Smooth muscle cell of trachea (primary cell): ENCODE measurements around the gene RASSF1. TPM values are rescaled to one million over a fixed set of nuclear protein-coding genes. Genes with fewer than 3 reads are reported as not detected.

ENCODE experiments used
- total RNA-seq: library from RNA; depleted of rRNA; stranded (reverse); fragments of >200 nt; gene quantifications from 2 replicates; pipeline ENCODE4 v1.2.1, GENCODE V29; 2014

Gene RASSF1
- 43.8 and 49.6 TPM in 2 replicates for total RNA-seq

GRCh38 chr3:50340448-50341329, at the start of gene RASSF1:
Gene RASSF1, minus strand, starts transcription at chr3:50340836. Its CDS starts 31 bp downstream, at chr3:50340805.

DNA sequence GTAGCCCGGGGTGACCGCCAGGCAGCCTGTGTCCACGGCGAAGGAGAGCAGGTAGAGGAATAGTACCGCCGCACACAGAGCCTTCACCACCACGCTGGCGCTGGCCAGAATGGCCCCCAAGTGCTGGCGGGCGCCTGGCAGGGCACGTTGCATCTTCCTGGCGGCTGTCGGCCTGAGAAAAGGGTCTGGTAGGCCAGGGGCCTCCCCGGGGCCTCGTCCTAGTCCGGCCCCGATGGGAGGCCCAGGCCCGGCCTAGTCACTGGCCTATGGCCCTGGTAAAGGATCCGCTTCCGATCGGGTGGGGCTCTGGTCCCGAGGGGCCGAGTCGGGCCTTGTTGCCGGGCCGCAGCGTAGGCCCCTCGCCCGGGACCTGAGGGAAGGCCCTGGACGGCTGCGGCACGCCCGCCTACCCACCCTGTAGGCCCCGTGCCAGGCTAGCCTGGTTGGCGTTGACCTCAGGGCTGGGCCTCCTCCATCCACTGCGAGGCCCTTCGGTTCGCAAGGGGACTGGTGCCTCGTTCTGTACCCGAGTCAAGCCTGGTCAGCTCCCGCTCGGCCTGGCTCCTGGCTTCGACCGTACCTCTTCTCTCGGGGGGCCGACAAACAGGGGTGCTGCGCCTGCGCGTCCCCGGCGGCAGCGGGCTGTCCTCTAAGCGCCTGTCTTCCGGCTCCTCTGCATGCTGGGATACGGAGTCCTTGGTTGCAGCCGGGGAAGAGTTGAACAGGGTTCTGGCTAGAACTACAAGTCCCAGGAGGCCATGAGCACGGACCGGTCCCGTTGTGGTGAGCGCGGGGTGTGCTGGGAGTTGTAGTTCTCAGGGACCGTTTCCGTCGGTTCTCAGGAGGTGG, 18.5 kb upstream of the RASSF1 start, which contains the start of gene TMEM115:
TSS of gene TMEM115 (minus strand) at position 611 of the 849 bp plus-strand sequence. CDS start at position 153, 458 bp downstream.

DNA sequence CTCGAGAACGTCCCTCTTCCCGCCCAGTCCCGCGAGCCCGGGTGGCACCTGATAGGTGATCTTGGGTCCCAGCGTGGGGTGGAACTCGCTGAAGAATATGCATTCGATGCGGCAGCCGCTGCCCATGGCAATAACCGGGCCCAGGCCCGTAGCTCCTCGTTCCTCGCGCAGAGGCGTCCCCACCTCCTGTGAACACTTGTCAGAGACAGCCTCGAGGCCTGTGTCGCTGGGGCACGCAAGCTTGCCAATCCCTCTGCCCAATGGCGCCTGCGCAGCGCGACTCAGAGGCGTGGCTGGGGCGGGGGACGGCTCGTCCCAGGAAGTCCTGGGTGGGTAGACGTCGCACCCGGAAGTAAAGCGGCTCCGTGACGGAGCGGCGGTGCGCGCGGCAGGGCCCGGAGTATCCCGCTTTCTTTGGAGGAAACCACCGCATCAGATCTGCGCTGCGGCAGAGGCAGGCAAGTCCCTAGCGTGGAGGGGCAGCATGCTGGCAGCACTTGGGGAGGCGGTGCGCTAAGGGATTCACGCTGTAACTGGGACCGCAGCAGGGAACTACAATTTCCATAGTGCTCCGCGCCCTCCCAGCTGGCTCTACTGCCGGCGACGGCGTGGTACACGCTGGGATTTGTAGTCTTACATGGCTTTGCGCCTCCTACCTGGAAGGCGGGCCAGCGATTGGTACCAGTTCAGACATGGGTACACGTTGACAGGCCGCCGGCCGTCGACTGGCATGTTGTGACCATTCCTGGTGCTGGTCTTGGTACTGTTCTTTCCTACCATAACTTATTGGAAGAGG, 10.1 kb upstream of the RASSF1 start, which contains the start of the genes CYB561D2 and NPRL2:
TSS of gene CYB561D2 (plus strand) at position 336 of the 796 bp plus-strand sequence. CDS start 572 bp downstream, outside the sequence.
TSS of gene NPRL2 (minus strand) at position 249 of the 796 bp plus-strand sequence. CDS start at position 126, 123 bp downstream.

GRCh38 chr3:50345586-50346234, 5.1 kb upstream of the RASSF1 start, which contains the start of gene ZMYND10:
Gene ZMYND10, minus strand, starts transcription at chr3:50345732. Its CDS starts 153 bp downstream, at chr3:50345579.

DNA sequence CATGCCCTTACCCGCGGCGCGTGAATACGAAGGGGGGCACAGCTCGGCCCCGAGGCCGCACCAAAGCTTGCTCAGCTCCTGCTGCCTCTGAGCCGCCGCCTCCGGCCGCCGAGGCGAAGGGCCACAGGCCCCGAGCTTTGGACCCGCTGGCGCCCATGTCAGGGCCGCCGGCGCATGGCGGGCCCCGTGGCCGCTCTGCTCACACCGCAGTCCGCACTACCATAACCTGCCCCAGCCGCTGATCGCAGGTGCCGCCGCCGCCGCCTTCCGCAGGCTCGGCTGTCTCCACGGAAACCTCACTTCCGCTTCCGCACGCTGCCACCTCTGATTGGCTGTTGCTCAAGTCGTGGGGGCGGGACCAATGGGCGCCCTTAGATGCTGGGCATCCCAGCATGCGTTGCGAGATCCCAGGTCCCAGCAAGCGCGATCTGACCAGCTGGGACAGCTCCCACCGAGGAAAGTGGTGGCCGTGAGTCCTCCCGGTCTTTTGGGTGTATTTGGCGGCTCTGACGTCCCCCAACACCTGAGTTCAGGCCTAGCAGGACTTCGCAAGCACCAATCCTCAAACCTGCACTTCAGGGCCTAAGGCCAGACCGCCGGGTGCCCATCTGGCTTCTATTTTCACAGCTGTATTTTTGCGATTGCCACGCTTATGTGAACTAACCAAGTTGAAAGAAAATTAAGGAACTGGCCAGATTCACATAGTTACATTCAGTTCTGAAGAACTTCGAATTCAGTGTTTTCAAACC, 12.5 kb downstream of the RASSF1 start, which contains the start of gene TUSC2:
TSS of gene TUSC2 (minus strand) at position 281 of the 749 bp plus-strand sequence. CDS start at position 157, 124 bp downstream.

DNA sequence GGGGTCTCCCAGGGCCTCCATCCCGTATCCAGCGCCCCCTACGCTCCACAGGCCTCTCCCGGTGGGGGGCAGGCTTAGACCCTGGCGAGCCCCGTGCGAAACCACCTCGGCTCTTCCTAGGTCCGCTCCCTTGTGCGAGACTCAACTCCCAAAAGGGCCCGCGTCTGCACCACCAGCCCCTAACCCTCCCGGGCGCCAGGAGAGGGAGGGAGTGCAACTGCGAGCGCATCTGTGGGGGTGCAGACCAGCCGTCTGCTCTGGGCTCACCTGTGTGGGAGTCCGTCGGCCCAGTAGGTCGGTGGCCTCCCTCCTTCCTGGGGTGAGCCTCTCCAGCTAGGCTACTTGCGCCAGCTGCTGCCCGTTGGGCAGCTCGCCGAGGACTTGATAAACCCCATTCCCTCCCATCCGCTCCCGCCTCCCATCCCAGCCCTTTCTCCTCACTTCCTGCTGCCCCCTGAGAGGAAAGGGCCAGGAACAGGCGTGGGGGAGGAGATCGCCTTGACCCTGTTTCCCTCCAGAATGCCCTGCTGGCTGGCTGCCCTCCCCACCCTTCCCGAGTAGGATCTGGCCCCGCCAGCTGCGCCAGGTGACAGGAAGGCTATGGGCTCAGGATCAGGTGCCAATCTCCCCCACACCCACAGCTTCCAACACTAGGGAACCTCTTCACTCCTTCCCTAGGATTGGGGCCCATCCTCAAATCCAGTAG, 18.1 kb downstream of the RASSF1 start, which contains the start of gene HYAL2:
TSS of gene HYAL2 (minus strand) at position 360 of the 706 bp plus-strand sequence. CDS start 2,256 bp downstream, outside the sequence.

GRCh38 chr3:50303013-50303815, 37.4 kb downstream of the RASSF1 start, which contains the start of gene HYAL1:
Gene HYAL1, minus strand, starts transcription at chr3:50303574. Its CDS starts 618 bp downstream, at chr3:50302956.

DNA sequence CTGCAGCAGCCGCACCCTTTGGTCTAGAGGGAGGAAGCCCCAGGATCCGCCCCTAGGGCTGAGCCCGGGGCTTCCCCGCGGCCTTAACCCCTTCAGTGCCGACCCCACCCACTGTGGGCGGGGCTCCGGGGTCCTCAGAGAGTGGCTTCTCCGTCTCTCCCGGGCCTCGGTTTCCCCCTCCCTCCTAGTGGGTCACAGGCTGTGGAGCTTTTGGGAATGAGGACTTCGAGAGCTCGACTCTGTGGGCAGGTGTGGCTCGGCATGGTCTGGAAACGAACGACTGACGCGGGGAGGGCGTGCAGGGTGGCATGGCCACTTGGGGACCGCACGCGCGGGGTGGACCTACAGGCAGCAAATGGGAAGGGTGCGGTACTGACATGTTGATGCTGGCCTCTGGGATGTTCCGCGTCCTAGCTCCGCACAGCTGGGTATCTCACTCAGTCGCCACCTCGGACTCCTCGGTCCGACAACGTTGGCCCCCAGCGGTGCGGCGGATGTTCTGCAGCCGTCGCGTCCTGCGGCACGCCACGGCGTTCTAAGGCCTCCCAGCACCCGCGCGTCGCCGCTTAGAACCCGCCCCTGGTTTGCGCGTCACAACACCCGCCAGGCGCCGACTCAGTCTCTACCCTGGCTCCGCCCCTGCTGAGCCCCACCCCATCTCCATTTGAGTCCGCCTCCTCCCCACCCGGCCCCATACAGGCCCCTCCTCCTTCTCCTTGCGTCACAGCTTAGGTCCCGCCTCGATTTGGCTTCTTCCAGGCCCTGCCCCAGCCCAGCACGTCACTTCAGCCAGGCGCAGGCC, 41.6 kb downstream of the RASSF1 start, which contains the start of the genes HYAL3 and NAA80:
TSS of gene HYAL3 (minus strand) at position 570 of the 802 bp plus-strand sequence. CDS start 3,803 bp downstream, outside the sequence.
TSS of gene NAA80 (minus strand) at position 570 of the 802 bp plus-strand sequence. CDS start 1,942 bp downstream, outside the sequence.

DNA sequence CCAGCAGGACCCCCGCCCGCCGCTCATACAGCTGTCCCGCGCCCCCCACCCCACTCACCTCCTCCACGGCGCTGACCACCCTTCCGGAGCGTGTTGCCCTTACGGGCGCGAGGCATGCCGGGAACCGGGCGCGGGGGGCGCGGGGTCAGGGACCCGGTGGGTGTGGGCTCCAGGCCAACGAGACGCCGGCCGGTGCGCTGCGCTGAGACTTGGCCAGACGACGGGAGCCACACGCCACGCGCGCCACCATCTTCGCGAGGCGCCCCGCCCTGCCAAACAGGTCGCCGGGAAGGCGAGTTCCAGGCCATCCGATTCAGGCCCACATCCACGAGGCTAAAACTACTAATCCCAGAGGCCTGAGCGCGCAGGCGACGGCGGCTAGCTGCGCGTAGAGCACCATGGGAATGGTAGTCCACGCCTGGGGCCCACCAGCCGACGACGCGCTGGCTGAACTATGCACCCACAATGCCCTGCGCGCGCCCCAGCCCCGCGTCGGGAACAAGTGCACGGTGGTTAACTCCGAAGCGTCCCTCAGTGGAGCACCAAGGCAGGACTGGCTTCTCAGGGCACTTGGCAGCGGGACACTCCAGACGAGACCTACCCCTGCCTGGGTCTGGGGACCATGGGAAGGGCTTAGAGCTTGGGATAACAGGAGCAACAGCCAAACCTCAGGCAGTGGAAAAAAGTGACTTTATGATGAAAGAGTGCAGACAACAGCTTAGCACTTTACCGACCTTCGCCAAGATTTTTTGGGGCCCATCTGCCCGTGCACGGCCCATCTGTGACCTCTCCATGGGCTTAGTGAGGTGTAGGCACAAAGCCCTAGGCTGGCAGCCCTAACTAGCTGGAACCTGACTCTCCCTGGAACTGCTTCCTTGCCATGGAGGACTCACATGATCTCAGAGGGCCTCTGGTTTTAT, 48.2 kb downstream of the RASSF1 start, which contains the start of gene IFRD2:
TSS of gene IFRD2 (minus strand) at position 271 of the 920 bp plus-strand sequence. CDS start at position 116, 155 bp downstream.

Other genes starting within 250 kb of the RASSF1 start
- gene SEMA3F, start 185.5 kb downstream of the RASSF1 start, total RNA-seq: 7.4 and 7.6 TPM in 2 replicates
- gene GNAT1, start 149.2 kb downstream of the RASSF1 start, total RNA-seq: not detected in 2 replicates
- gene SLC38A3, start 135.6 kb downstream of the RASSF1 start, total RNA-seq: not detected in 2 replicates
- 340 and 347 TPM in 2 replicates for gene GNAI2, start 104.6 kb downstream of the RASSF1 start, total RNA-seq
- 26.0 and 88.5 TPM in 2 replicates for gene SEMA3B, start 71.7 kb downstream of the RASSF1 start, total RNA-seq
- 0.17 TPM in 1 of 2 replicates, not detected in the other for gene LSMEM2, start 61.7 kb downstream of the RASSF1 start, total RNA-seq
- 50.6 and 51.2 TPM in 2 replicates for gene IFRD2, start 48.4 kb downstream of the RASSF1 start, total RNA-seq
- gene HYAL3, start 41.4 kb downstream of the RASSF1 start, total RNA-seq: 3.3 and 14.9 TPM in 2 replicates
- gene NAA80, start 41.4 kb downstream of the RASSF1 start, total RNA-seq: 5.5 and 6.0 TPM in 2 replicates
- 4.2 and 6.1 TPM in 2 replicates for gene HYAL1, start 37.3 kb downstream of the RASSF1 start, total RNA-seq
- 46.1 and 86.3 TPM in 2 replicates for gene HYAL2, start 18.1 kb downstream of the RASSF1 start, total RNA-seq
- 11.2 and 20.8 TPM in 2 replicates for gene TUSC2, start 12.6 kb downstream of the RASSF1 start, total RNA-seq
- 1.5 and 2.9 TPM in 2 replicates for gene ZMYND10, start 4.9 kb upstream of the RASSF1 start, total RNA-seq
- 22.5 and 26.5 TPM in 2 replicates for gene NPRL2, start 9.9 kb upstream of the RASSF1 start, total RNA-seq
- 29.6 and 38.5 TPM in 2 replicates for gene CYB561D2, start 10.0 kb upstream of the RASSF1 start, total RNA-seq
- gene TMEM115, start 18.7 kb upstream of the RASSF1 start, total RNA-seq: 45.5 and 84.4 TPM in 2 replicates
- gene CACNA2D2, start 162.8 kb upstream of the RASSF1 start, total RNA-seq: not detected in 2 replicates
- 22.7 and 32.9 TPM in 2 replicates for gene C3orf18, start 226.9 kb upstream of the RASSF1 start, total RNA-seq
- gene HEMK1, start 228.7 kb upstream of the RASSF1 start, total RNA-seq: 13.7 and 20.7 TPM in 2 replicates